Mesendoderm (in vitro differentiated cells): ENCODE measurements around the gene SSH2.

Experiments
- DNase-seq: peaks from one replicate; pipeline ENCODE4 v3.0.0; 2013
- H2AK5ac ChIP-seq: 2 replicates; pipeline ENCODE4 v1.6.1; 2013; ENCODE audit warnings: low read length, inconsistent platforms
- H2BK120ac ChIP-seq: 2 replicates; pipeline ENCODE4 v1.6.1; 2013; ENCODE audit warnings: low read depth, mild to moderate bottlenecking, low read length, moderate library complexity, mixed read lengths
- H2BK15ac ChIP-seq: replicated peaks from 2 replicates; pipeline ENCODE4 v1.6.1; 2013; ENCODE audit warnings: low read depth, mild to moderate bottlenecking, moderate library complexity
- H2BK5ac ChIP-seq: 2 replicates; pipeline ENCODE4 v1.6.1; 2013; ENCODE audit warnings: low read length, inconsistent platforms
- H3K18ac ChIP-seq: 2 replicates; pipeline ENCODE4 v1.6.1; 2013; ENCODE audit warnings: mild to moderate bottlenecking, low read length, mixed read lengths
- H3K23ac ChIP-seq: one replicate; pipeline ENCODE4 v1.6.1; 2013; ENCODE audit warnings: low read length
- H3K27ac ChIP-seq: 2 replicates; pipeline ENCODE4 v1.5.1; 2013; ENCODE audit warnings: low read depth, mild to moderate bottlenecking, inconsistent platforms, low read length, moderate library complexity
- H3K27me3 ChIP-seq: 2 replicates; pipeline ENCODE4 v1.6.1; 2013; ENCODE audit warnings: low read length, control low read depth, mild to moderate bottlenecking, inconsistent platforms; ENCODE audit not compliant: insufficient read depth, poor library complexity
- H3K36me3 ChIP-seq: 2 replicates; pipeline ENCODE4 v1.6.1; 2013; ENCODE audit warnings: low read length, inconsistent platforms; ENCODE audit not compliant: control insufficient read depth, insufficient read depth
- H3K4ac ChIP-seq: one replicate; pipeline ENCODE4 v1.6.1; 2013; ENCODE audit warnings: low read depth, mild to moderate bottlenecking, low read length, moderate library complexity
- H3K4me1 ChIP-seq: 2 replicates; pipeline ENCODE4 v1.6.1; 2013; ENCODE audit warnings: low read depth, low read length, inconsistent platforms; ENCODE audit not compliant: control insufficient read depth
- H3K4me2 ChIP-seq: 2 replicates; pipeline ENCODE4 v1.6.1; 2013; ENCODE audit warnings: low read length
- H3K4me3 ChIP-seq: 2 replicates; pipeline ENCODE4 v1.5.1; 2013; ENCODE audit warnings: mild to moderate bottlenecking, low read length
- H3K56ac ChIP-seq: one replicate; pipeline ENCODE4 v1.6.1; 2013; ENCODE audit warnings: low read length
- H3K79me1 ChIP-seq: 2 replicates; pipeline ENCODE4 v1.6.1; 2013; ENCODE audit warnings: low read length, inconsistent platforms
- H3K79me2 ChIP-seq: 2 replicates; pipeline ENCODE4 v1.6.1; 2013; ENCODE audit warnings: mild to moderate bottlenecking, low read length; ENCODE audit not compliant: control insufficient read depth, insufficient read depth
- H3K9ac ChIP-seq: 2 replicates; pipeline ENCODE4 v1.6.1; 2013; ENCODE audit warnings: low read length, inconsistent platforms
- H4K5ac ChIP-seq: one replicate; pipeline ENCODE4 v1.6.1; 2013; ENCODE audit warnings: low read length
- H4K8ac ChIP-seq: one replicate; pipeline ENCODE4 v1.6.1; 2013; ENCODE audit warnings: low read depth, mild to moderate bottlenecking, control low read depth, low read length, moderate library complexity
- WGBS: extraction: QIAGEN DNeasy Blood & Tissue Kit; methylation state at CpG from one replicate; pipeline ENCODE4 v1.1.7; 2013; ENCODE audit warnings: low lambda C conversion rate, missing lambda C conversion rate; ENCODE audit not compliant: insufficient coverage; ENCODE audit errors: extremely low coverage; 5-methylcytosine and 5-hydroxymethylcytosine counted together

The SSH2 gene

GRCh38 chr17:29586676-29587469, 343.2 kb downstream of the SSH2 start:
- no peaks in the 10 kb centered on the region for H3K36me3 ChIP-seq
- no peak overlapping the region for H3K9ac ChIP-seq
- no peak overlapping the region for H3K27ac ChIP-seq
- no peak overlapping the region for H2BK15ac ChIP-seq
- WGBS, result no CpG with 5 or more reads among the region's 9 CpGs
- H2BK5ac ChIP-seq, result no peak overlapping the region
- no peaks in the 10 kb centered on the region for H3K27me3 ChIP-seq
- H3K4me3 ChIP-seq, result no peak overlapping the region
- no peak overlapping the region for H3K18ac ChIP-seq
- H3K4me1 ChIP-seq, result peaks cover 11% of the 10 kb centered on the region
- H2AK5ac ChIP-seq, result no peak overlapping the region
- no peak overlapping the region for H3K4me2 ChIP-seq
- no peak overlapping the region for H2BK120ac ChIP-seq
- no peak overlapping the region for H3K56ac ChIP-seq
- H3K79me2 ChIP-seq, result peaks cover 19% of the 10 kb centered on the region
- no peak overlapping the region for H4K5ac ChIP-seq
- DNase-seq, result no peak
- no peak overlapping the region for H3K4ac ChIP-seq
- H3K23ac ChIP-seq, result no peak overlapping the region
- H3K79me1 ChIP-seq, result peaks cover 17% of the 10 kb centered on the region
- no peak overlapping the region for H4K8ac ChIP-seq

- DNase-seq, result no peak
- no CpG with 5 or more reads among the region's 8 CpGs for WGBS
Observed at GRCh38 chr17:29585080-29585751, 344.8 kb downstream of the SSH2 start.

GRCh38 chr17:29584452-29585079, 345.5 kb downstream of the SSH2 start:
- Histone ChIP-seq H3K18ac (no peak overlapping the region), H3K79me2 (peaks cover 19% of the 10 kb centered on the region), H4K5ac (no peak overlapping the region), H2BK5ac (no peak overlapping the region), H2BK120ac (no peak overlapping the region), H2BK15ac (no peak overlapping the region), H3K4me2 (no peak overlapping the region), H3K27ac (no peak overlapping the region), H3K4ac (no peak overlapping the region), H3K23ac (no peak overlapping the region), H2AK5ac (no peak overlapping the region), H3K27me3 (no peaks in the 10 kb centered on the region), H3K9ac (peak overlapping the region; percentile 4), H3K56ac (no peak overlapping the region), H3K79me1 (peaks cover 17% of the 10 kb centered on the region), H3K36me3 (no peaks in the 10 kb centered on the region), H3K4me3 (no peak overlapping the region), H3K4me1 (peaks cover 10% of the 10 kb centered on the region), H4K8ac (no peak overlapping the region)
- WGBS, result no CpG with 5 or more reads among the region's 12 CpGs
- no peak for DNase-seq

More at GRCh38 chr17:29585080-29585751, 344.8 kb downstream of the SSH2 start:
- Histone ChIP-seq H3K4me1 (peaks cover 11% of the 10 kb centered on the region), H2BK5ac (no peak overlapping the region), H3K79me1 (peaks cover 17% of the 10 kb centered on the region), H3K36me3 (no peaks in the 10 kb centered on the region), H3K4ac (no peak overlapping the region), H3K23ac (no peak overlapping the region), H3K4me2 (no peak overlapping the region), H2BK120ac (no peak overlapping the region), H2BK15ac (no peak overlapping the region), H3K27me3 (no peaks in the 10 kb centered on the region), H3K9ac (no peak overlapping the region), H3K4me3 (no peak overlapping the region), H2AK5ac (peak overlapping the region; percentile 87), H4K8ac (no peak overlapping the region), H3K18ac (no peak overlapping the region), H3K56ac (peak overlapping the region; percentile 68), H3K79me2 (peaks cover 19% of the 10 kb centered on the region), H4K5ac (no peak overlapping the region), H3K27ac (no peak overlapping the region)

GRCh38 chr17:29583324-29584248, 346.4 kb downstream of the SSH2 start:
- Histone ChIP-seq H3K18ac (no peak overlapping the region), H3K4me1 (peaks cover 10% of the 10 kb centered on the region), H3K56ac (no peak overlapping the region), H3K9ac (no peak overlapping the region), H2BK120ac (no peak overlapping the region), H2AK5ac (no peak overlapping the region), H4K8ac (no peak overlapping the region), H3K79me2 (peaks cover 19% of the 10 kb centered on the region), H3K4ac (no peak overlapping the region), H3K4me3 (no peak overlapping the region), H3K27me3 (no peaks in the 10 kb centered on the region), H3K23ac (no peak overlapping the region), H3K27ac (no peak overlapping the region), H3K4me2 (no peak overlapping the region), H3K36me3 (no peaks in the 10 kb centered on the region), H4K5ac (no peak overlapping the region), H2BK5ac (no peak overlapping the region), H2BK15ac (no peak overlapping the region), H3K79me1 (peaks cover 17% of the 10 kb centered on the region)
- WGBS, result no CpG with 5 or more reads among the region's 16 CpGs
- no peak for DNase-seq

GRCh38 chr17:29582772-29583171, 347.3 kb downstream of the SSH2 start:
- Histone ChIP-seq H3K4me3 (no peak overlapping the region), H2BK120ac (no peak overlapping the region), H3K4me1 (peaks cover 10% of the 10 kb centered on the region), H3K23ac (no peak overlapping the region), H3K18ac (no peak overlapping the region), H2BK5ac (no peak overlapping the region), H4K8ac (no peak overlapping the region), H3K79me1 (peaks cover 17% of the 10 kb centered on the region), H4K5ac (no peak overlapping the region), H2BK15ac (no peak overlapping the region), H3K4me2 (no peak overlapping the region), H3K79me2 (peaks cover 14% of the 10 kb centered on the region), H3K4ac (no peak overlapping the region), H3K36me3 (no peaks in the 10 kb centered on the region), H3K27me3 (no peaks in the 10 kb centered on the region), H3K9ac (no peak overlapping the region), H2AK5ac (no peak overlapping the region), H3K56ac (no peak overlapping the region), H3K27ac (no peak overlapping the region)
- DNase-seq, result no peak
- no CpG with 5 or more reads among the region's 13 CpGs for WGBS
